HG03095 (cell line): ENCODE measurements around the gene LOXL1.

Experiments used
- ATAC-seq: cut with Tn5 transposase; IDR thresholded peaks from one replicate; pipeline ENCODE4 v1.9.1; 2021; ENCODE audit warnings: moderate library complexity; ENCODE audit not compliant: unreplicated experiment

The LOXL1 gene

DNA sequence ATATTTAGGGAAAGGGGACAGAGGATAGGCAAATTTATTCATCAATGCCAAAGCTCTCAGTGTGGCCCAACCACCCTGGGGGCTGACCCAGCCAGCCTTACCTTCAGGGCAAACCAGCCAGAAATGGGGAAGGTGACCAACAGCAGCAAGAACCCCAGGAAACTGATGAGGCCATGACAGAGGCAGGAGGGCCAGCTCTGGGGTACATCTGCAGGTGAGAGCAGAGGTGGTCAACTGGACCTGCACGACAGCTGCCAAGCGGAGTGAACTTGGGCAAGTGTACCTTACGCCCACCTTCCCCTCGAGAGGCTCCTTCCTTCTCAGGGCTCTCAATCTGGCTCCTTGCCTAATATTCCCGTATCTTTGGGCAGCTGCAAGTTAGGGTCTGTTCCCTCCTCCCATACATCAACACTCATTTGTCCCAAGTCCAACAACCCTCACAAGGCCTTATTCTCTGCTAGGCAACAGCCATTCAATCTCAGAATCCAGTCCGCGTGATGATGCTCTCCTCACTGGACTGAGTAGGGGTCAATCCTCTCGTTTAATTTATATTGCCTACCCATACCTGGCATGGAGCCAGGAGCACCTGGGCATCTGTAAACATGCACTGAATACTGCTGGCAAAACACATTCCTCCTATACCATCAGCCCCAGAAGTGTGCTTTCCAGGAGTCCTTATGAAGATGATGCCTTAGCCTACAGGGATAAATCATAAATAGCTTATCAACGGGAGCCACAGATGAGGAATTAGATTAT, 64.2 kb downstream of the LOXL1 start:
- ATAC-seq = no peak

DNA sequence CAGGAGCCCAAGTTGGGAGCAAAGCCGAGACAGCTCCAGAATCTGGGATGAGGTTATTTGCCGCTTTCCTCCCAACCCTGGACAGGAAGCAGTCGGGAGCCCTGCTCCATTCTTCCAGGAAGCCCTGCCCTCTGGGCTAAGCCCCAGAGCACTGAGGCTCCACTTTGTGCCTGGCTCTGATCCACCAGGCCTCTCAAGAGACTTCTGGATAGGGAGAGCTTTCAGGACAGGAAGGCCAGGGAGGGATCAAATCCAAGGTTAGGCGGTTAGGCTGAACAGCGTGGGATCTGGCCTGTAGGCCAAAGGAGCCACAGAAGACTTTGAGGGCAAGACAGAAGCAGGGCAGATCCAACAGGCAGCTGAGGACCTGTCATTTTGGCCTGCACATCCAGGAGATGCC, 65.0 kb downstream of the LOXL1 start:
- ATAC-seq = no peak

DNA sequence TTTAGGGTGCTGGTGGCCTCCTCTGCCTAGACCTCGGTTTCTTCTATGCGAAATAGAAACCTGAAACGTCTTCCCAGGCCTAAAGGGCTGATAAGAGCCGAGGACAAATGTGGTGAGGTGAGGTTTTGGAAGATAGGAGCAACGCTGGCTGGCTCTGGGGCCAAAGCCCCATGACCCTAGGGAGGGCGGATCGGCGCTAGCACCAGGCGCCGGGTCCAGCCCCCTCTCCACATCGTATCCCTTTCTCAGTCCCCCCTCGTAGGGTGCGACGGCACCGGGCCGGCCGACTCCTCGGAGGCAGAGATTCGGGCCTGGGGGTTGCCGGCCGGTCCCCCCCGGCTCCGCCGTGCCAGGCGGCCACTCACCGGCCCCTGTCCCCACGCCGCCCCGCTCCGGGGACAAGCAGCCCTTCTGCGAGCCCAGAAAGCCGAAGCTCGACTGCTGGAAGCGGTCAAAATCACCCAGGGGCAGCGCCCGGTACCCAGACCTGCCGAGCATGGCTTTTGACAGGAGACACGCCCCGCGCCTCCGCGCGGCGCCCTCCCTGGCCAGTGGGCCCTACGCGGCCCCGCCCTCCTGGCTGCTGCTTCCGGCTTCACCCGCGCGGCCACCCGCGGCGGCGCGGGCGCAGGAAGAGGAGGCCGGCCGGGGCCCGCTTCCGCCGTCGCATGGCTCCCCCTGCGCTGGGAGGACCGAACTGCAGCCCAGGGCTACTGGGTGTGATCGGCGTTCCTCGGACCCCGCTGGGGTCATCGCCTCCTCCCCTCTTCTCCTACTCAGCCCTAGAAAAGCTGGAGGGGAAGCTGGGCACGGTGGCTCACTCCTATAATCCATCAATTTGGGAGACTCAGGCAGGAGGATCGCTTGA, 65.7 kb downstream of the LOXL1 start, which contains the start of gene STOML1:
TSS of gene STOML1 (minus strand) at position 570 of the 868 bp plus-strand sequence. CDS start at position 498, 72 bp downstream.
- peak; percentile 59 for ATAC-seq

DNA sequence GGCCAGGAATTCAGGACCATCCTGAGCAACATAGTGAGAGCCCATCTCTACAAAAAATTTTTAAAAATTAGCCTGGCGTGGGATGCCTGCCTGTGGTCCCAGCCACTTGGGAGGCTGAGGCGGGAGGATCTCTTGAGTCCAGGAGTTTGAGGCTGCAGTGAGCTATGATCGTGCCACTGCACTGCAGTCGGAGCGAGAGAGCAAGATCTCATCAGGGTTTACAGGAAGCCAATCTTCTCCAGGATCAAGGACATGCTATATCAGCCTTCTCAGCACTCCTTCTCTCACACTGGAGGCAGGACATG, 66.3 kb downstream of the LOXL1 start:
- no peak for ATAC-seq

DNA sequence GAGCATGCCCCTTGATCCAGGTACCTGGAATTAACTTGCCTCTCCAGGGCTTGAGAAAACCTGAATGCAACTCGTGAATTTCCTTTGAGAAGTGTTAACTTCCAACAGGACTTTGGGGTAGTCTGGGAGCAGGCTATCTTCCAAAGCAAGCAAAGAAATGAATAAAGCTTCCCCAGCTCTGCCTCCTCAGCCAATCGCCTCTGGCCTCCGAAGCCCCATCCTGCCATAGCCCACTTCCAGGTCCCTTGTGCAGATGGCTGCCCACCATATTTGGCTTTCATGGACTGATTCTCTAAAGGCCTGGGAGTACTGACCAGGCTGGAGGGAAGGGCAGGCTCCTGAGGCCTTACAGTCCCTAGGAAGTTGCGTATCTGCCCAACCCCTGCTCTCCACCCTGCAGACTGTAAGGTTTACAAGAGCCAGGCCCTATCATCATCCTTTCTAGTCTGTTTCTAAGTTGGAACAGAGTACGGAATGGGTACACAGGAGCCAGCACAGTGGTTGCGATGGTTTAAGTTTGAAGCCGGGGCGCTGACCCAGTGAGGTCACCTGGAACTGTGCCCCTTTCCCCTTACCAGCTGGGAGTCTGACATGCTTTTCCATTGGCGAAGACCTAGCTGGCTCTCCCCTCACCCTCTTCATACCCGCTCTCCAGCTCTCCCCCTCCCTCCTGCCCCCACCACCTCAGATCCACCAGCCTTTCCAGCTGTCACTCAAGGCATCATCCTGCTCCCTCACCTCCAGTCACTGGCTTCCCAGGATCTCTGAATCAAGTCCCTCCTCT, 67.1 kb downstream of the LOXL1 start:
- ATAC-seq = no peak

DNA sequence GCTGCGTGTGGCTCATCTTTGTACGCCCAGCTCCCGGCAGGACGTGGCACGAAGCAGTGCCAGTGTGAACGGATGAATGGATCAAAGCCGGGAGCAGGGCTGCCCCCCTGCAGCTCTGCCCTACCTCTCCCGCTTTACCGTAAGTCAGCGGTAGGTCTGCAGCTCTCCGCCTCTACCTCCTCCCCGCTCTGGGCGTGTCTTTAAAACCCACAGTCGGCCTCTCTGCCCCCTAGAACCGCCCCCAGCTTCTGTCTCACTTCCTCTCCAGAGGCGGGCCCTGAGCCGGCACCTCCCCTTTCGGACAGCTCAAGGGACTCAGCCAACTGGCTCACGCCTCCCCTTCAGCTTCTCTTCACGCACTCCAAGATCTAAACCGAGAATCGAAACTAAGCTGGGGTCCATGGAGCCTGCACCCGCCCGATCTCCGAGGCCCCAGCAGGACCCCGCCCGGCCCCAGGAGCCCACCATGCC, 68.2 kb downstream of the LOXL1 start, which contains the start of gene PML:
TSS of gene PML (plus strand) at position 304 of the 471 bp plus-strand sequence. CDS start at position 401, 97 bp downstream.
- peak; percentile 60 for ATAC-seq

DNA sequence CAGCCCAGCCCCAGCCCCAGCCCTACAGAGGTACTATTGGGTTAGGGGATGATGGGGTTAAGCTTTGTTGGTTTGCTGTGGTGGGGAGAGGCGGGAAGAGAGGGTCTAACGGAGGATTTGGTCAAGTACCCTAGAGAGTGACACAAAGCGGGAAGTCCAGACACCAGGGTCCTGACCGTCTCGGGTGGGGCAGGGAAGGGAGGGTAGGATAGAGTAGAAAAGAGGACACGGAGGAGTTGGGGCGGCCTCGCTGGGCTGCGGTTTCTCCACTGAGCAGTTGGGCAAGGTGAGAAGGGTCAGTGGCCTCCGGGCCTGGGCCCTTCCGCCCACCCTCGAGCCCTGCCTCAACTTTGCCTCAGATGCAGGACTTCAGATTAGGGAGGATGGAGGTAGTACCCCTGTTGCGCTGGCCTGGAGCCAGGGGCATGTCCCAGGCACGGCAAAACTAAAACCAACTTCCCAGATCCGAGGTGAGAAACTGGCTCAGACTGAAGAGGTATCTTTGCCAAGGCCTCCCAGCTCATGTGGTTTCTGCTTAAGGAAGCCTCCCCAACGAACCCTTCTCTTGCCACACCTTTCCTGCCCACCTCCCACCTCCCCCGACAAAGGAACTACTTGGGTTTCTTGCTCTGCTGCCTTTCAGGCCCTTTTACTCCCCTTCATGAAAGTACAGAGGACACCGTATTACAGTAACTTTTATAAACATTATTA, 68.8 kb downstream of the LOXL1 start:
- no peak for ATAC-seq

DNA sequence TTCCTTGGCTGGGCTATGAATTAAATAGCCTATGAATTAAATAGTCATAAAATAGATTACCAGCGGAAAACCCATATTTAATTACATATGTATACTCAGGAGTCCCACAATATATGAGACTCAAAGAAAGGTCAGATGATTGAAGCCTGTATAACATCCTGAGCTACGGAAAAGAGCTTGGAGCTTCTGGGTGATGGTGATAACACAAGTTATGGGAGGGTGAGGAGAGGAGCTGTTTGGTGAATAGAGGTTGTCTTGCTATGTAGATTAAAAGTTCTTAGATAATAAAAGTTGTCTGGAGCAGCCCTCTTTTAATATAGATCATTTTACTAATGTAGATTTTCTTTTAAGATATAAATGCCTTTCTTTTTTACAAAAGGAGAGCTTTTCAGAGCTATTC, 70.0 kb downstream of the LOXL1 start:
- ATAC-seq = no peak

DNA sequence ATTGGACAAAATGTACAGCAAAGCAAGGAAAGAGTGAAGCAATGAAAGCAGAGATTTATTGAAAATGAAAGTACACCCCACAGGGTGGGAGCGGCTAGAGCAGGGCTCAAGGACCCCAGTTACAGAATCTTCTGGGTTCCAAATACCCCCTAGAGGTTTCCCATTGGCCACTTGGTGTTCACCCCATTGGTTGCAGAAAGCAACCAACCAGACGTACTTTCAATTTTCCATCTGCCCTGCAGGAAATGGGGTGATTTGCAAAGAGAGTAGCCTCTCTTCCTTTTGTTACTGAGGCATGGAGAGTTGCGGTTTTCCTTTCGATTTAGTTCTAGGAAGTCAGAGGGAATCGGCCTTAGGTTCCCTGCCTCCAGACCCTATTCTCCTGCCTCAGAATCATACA, 70.7 kb downstream of the LOXL1 start:
- no peak for ATAC-seq

DNA sequence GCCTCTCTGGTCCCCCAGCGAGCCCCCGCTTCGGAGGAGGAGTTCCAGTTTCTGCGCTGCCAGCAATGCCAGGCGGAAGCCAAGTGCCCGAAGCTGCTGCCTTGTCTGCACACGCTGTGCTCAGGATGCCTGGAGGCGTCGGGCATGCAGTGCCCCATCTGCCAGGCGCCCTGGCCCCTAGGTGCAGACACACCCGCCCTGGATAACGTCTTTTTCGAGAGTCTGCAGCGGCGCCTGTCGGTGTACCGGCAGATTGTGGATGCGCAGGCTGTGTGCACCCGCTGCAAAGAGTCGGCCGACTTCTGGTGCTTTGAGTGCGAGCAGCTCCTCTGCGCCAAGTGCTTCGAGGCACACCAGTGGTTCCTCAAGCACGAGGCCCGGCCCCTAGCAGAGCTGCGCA, 71.7 kb downstream of the LOXL1 start:
- no peak for ATAC-seq
